ENCODE results near the gene FBLN2. TPM values are rescaled to one million over a fixed set of nuclear protein-coding genes. Genes with fewer than 3 reads are reported as not detected.

FBLN2 gene
- total RNA-seq, 1 experiment from 2014 or later: 17.9 TPM

- DNase-seq (ENCODE audit: low read depth): peak; percentile 21
Measured at GRCh38 chr3:13665582-13666226, 116.8 kb downstream of the FBLN2 start.

- DNase-seq (ENCODE audit: low read depth): no peak
Measured at GRCh38 chr3:13666227-13666619, 117.3 kb downstream of the FBLN2 start.

GRCh38 chr3:13666781-13667709 is 118.1 kb downstream of the FBLN2 start:
- DNase-seq (ENCODE audit: low read depth): peak; percentile 19

GRCh38 chr3:13668136-13668535 is 119.2 kb downstream of the FBLN2 start:
- no peak for DNase-seq (ENCODE audit: low read depth)

DNA sequence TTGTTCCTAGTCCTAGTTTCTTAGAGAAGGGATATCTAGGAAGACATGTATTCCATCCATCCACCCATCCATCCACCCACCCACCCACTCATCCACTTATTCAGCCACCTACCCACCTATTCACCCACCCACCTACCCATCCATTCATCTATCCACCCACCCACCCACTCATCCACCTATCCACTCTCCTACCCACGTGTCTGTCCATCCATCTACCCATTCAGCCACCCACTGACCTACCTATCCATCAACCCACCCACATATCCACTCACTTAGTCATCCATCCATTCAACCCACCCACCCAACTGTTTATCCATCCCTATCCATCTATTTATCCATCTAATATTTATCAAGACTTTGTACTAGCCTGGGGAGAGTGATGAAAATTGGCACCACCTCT is 120.5 kb downstream of the FBLN2 start:
- DNase-seq (ENCODE audit: low read depth): no peak

- DNase-seq (ENCODE audit: low read depth): no peak
Measured at GRCh38 chr3:13670292-13670691, 121.4 kb downstream of the FBLN2 start.

GRCh38 chr3:13671482-13672233 is 122.7 kb downstream of the FBLN2 start:
- DNase-seq (ENCODE audit: low read depth): no peak

DNA sequence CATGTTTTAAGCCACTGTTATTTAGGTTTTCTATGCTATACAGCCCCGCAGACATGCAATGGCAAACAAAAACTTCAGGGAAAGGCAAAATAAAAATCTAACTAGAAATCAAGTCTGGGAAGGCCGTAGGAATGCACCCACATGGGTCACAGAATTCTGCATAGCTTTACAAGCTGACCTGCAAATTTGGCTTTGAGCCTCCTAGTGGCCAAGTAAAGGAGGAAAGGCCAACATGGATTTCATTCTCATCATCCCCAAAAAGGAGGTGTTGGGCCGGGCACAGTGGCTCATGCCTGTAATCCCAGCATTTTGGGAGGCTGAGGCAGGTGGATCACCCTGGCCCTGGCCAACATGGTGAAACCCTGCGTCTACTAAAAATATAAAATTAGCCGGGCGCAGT is 124.3 kb downstream of the FBLN2 start:
- no peak for DNase-seq (ENCODE audit: low read depth)

- DNase-seq (ENCODE audit: low read depth): no peak
Measured at GRCh38 chr3:13674538-13675185, 125.7 kb downstream of the FBLN2 start.

GRCh38 chr3:13676356-13677017 is 127.6 kb downstream of the FBLN2 start:
- DNase-seq (ENCODE audit: low read depth): no peak

DNA sequence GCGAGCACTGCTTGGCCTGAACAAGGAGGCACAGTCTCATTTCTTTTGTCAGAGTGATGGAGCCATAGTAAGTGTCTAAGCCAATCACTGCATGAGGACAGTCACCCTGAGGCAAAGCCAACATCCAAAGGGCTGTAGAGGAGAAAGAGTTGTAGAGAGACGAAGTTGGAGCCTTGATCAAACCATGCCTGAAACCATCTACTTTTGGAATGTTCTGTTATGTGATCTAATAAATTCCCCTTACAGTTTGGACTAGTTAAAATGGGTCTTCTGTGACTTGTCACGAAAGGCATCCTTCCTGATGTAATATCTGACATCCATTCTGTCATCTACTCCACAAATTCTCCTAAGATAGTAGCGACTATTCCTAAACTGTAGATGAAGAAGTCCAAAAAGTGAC is 128.3 kb downstream of the FBLN2 start:
- DNase-seq (ENCODE audit: low read depth): no peak

DNA sequence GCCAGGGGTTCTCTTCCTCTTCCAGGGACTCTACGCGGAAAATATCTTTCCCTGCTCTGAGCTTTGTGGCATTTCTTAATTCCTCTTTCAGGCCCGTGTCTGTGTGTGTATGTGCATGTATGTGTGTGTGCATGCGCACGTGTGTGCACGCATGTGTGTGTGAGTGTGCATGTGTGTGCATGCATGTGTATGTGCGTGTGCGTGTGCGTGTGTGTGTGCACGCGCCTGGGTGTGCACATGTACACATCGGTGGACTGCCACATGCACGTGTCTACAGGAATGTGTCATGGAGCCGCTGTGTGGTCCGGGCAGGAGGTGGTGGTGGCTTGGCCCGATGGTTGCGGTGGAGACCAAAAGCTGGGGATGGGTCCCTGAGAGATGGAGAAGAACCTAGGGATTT is 133.0 kb downstream of the FBLN2 start:
- DNase-seq (ENCODE audit: low read depth): no peak

DNA sequence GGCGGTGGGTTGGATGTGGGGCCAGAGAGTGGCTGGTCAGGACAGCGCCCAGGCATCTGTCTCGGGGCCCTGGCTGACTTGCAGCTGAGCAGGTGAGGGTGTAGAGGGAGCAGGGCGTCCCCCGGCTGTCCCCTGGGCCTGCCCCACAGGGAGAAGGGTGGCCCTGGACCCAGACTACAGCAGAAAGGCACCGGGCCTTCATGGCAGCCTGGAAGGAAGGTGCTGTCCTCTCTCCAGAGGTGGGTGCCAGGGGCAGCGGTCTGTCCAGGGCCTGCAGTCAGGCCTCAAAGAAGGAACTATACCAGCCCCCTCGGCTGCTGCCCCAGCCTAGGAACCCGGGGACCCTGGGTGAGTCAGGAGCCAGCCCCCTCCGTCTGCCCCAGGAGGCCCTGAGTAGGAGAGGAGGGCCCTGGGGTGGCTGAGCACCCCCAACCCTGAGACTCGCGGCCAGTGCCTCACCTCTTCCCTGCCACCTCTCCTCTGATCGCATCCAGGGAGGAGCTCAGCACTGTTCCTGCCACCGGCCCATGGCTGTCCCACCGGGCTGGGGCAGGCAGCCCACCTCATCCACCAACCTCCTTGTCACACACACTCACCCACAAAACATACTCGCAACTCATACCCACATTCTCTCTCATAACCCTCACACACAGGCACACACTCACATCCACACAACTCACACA is 133.5 kb downstream of the FBLN2 start:
- DNase-seq (ENCODE audit: low read depth): no peak

GRCh38 chr3:13683288-13683687 is 134.4 kb downstream of the FBLN2 start:
- DNase-seq (ENCODE audit: low read depth): no peak

DNA sequence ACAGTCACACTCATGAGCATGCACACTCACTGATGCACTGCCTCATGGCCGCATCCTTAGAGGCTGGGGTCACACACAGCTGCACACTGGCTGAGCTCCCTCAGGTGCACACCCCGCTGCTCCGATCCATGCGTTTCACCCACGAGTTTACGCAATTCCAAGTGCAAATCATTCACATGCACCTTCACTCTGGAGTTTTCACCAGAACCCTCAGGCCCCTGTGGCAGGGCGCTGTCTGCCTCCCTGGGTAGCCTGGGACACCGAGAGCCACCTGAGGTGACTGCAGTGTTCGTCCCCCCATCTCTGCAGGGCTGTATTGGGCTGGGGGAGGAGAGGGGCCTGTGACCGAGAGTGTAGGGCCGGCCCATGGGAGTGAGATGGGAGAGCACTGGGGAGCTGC is 134.8 kb downstream of the FBLN2 start:
- no peak for DNase-seq (ENCODE audit: low read depth)

DNA sequence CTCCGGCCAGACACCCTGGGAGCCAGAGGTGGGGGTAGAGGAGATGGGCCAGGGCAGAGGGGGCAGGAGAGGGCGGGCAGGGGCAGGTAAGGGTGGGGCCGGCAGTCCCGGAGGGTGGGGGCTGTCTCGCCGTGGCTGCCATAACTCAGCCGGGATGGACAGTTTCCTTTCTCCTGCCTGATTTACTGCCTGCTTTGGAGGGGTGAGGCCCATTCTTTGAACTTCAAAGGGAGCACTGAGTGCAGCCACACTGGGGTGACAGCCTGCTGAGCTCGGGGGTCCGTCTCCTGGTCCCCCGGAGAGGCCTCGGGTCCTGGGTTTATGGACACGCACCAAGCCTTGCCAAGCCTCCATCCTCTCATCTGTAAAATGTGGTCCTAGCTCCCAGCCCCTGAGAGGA is 135.4 kb downstream of the FBLN2 start:
- no peak for DNase-seq (ENCODE audit: low read depth)

- no peak for DNase-seq (ENCODE audit: low read depth)
Measured at GRCh38 chr3:13684854-13685253, 135.9 kb downstream of the FBLN2 start.

DNA sequence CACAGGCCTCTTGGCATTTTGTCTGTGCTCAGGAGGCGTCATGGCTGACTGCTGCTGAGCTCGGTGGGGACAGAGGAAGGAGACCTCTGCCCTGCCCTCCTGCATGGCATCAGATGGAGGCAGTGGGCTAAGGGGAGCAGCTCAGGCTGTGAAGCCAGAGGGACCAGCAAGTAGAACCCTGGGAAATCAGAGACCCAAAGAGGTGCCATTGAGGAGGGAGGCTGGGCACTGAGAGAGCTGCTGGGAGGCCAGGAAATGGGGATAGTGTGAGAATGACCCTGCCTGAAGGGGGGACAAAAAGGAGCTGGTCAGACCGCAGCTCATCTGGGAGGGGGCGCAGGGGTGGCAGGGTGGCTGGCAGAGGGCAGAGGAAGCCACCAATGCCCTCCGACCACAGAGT is 136.8 kb downstream of the FBLN2 start:
- no peak for DNase-seq (ENCODE audit: low read depth)

GRCh38 chr3:13686367-13687160 is 137.6 kb downstream of the FBLN2 start:
- DNase-seq (ENCODE audit: low read depth): no peak

DNA sequence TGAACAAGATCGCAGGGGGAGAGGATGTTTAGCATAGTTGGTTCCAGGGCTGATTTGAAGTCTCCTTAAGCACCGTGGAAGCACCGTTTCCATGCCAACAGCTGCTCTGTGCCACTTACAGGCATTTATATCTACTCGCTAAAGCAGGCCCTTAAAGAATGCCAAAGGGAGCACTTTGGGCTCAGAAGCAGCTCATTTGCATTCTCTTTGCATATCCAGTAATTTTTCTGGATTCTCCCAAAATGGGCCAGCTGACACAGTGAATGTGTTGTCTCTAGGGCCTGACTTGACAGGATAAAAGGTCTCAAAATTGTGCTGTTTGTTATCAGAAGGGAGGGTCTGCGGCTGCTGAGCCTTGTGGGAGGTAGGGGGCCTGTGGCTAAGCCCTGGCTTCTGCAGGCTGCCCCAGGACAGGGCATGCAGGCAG is 138.6 kb downstream of the FBLN2 start:
- DNase-seq (ENCODE audit: low read depth): no peak

Measured in Daoy (cell line).